Measurements from ENCODE around the gene ETV5.

Gene ETV5

DNA sequence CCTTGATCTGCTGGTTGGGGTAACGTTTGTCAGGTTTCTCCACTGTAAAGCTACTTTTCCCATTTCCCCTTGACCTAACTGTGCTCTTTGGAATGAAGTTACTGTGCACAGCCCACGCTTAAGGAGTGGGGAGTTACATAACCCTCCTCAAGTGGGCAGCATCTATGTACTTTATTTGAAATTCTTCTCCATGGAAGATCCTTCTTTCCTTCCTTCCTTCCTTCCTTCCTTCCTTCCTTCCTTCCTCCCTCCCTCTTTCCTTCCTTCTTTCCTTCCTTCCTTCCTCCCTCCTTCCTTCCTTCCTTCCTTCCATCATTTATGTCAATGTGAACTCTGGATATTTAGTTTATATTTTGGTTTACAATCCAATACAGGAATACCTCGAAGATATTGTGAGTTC lies 94.0 kb downstream of the ETV5 start:
- Histone ChIP-seq H3K4ac (ENCODE audit: low read depth in 1 of 2, low read length in 2 of 2) (no peak overlapping the region), H2AFZ (ENCODE audit: low read depth, low read length) (no peak overlapping the region), H3K27me3 (ENCODE audit: control insufficient read depth in 1 of 2, insufficient read depth in 1 of 2, low read length in 2 of 2) (peaks cover 0 to 6% of the 10 kb centered on the region in 2 experiments), H2AK5ac (ENCODE audit: low read length, severe bottlenecking) (no peak overlapping the region), H4K8ac (ENCODE audit: low read length) (no peak overlapping the region), H2BK120ac (ENCODE audit: low read depth, low read length) (no peak overlapping the region), H3K4me2 (ENCODE audit: low read length, poor library complexity, severe bottlenecking) (no peak overlapping the region), H2BK5ac (ENCODE audit: low read depth, low read length, poor library complexity, severe bottlenecking) (no peak overlapping the region), H3K36me3 (ENCODE audit: control insufficient read depth in 1 of 2, insufficient read depth in 2 of 2, low read depth in 1 of 2, low read length in 2 of 2) (no peaks in the 10 kb centered on the region), H3K9me3 (ENCODE audit: control insufficient read depth, low read length) (peaks cover 12% of the 10 kb centered on the region), H3K14ac (ENCODE audit: low read length in 2 of 2) (no peak overlapping the region), H3K79me1 (replicated peaks; ENCODE audit: low read length, poor library complexity, severe bottlenecking) (no peaks in the 10 kb centered on the region), H2BK15ac (ENCODE audit: low read depth, poor library complexity, severe bottlenecking) (no peak overlapping the region), H3K18ac (ENCODE audit: low read depth in 1 of 2, low read length in 2 of 2) (no peak overlapping the region), H3K4me3 (ENCODE audit: insufficient read depth in 1 of 2, low read depth in 1 of 2, low read length in 2 of 2) (no peak overlapping the region), H3K9ac (ENCODE audit: low read length) (no peak overlapping the region), H3K23ac (ENCODE audit: low read length in 2 of 2) (no peak overlapping the region), H4K91ac (ENCODE audit: low read length) (no peak overlapping the region), H3K27ac (ENCODE audit: low read length, poor library complexity, severe bottlenecking) (no peak overlapping the region), H3K4me1 (ENCODE audit: control insufficient read depth, insufficient read depth, low read depth, low read length) (no peaks in the 10 kb centered on the region), H2BK12ac (ENCODE audit: low read length in 2 of 2) (no peak overlapping the region)
- DNase-seq: no peak
- 78% methylated on average over 2 of the region's 3 CpGs for WGBS

DNA sequence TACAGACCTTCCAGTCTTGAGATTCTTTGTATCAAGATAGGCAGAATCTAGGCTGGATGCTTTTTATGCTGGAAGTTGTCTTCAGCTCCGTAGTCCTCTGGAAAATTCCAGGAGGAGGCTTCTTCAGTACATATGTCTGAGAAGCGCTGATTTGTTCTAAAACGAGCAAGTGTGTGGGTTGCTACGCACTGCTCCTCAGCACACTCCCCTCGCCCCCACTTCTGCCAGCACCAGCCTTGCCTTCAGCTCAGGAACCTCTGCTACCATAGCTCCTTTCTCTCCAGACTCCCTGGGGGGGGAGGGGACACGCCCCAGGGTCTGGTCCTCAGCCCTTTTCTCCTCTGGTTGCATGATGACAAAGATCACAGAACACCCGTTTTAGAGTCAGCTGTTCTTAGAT lies 95.6 kb downstream of the ETV5 start:
- no peak overlapping the region for H4K8ac ChIP-seq (ENCODE audit: low read length)
- DNase-seq: no peak
- H3K4me1 ChIP-seq (ENCODE audit: control insufficient read depth, insufficient read depth, low read depth, low read length): no peaks in the 10 kb centered on the region
- no peak overlapping the region for H2BK5ac ChIP-seq (ENCODE audit: low read depth, low read length, poor library complexity, severe bottlenecking)
- H3K4ac ChIP-seq (ENCODE audit: low read depth in 1 of 2, low read length in 2 of 2): no peak overlapping the region
- H3K4me2 ChIP-seq (ENCODE audit: low read length, poor library complexity, severe bottlenecking): no peak overlapping the region
- no peak overlapping the region for H2BK120ac ChIP-seq (ENCODE audit: low read depth, low read length)
- peaks cover 0 to 6% of the 10 kb centered on the region in 2 experiments for H3K27me3 ChIP-seq (ENCODE audit: control insufficient read depth in 1 of 2, insufficient read depth in 1 of 2, low read length in 2 of 2)
- no peak overlapping the region for H3K4me3 ChIP-seq (ENCODE audit: insufficient read depth in 1 of 2, low read depth in 1 of 2, low read length in 2 of 2)
- H3K9ac ChIP-seq (ENCODE audit: low read length): no peak overlapping the region
- H3K36me3 ChIP-seq (ENCODE audit: control insufficient read depth in 1 of 2, insufficient read depth in 2 of 2, low read depth in 1 of 2, low read length in 2 of 2): no peaks in the 10 kb centered on the region
- no peak overlapping the region for H3K18ac ChIP-seq (ENCODE audit: low read depth in 1 of 2, low read length in 2 of 2)
- no peaks in the 10 kb centered on the region for H3K79me1 ChIP-seq (replicated peaks; ENCODE audit: low read length, poor library complexity, severe bottlenecking)
- H3K14ac ChIP-seq (ENCODE audit: low read length in 2 of 2): no peak overlapping the region
- H3K27ac ChIP-seq (ENCODE audit: low read length, poor library complexity, severe bottlenecking): no peak overlapping the region
- H2BK12ac ChIP-seq (ENCODE audit: low read length in 2 of 2): no peak overlapping the region
- H2BK15ac ChIP-seq (ENCODE audit: low read depth, poor library complexity, severe bottlenecking): no peak overlapping the region
- H3K9me3 ChIP-seq (ENCODE audit: control insufficient read depth, low read length): peaks cover 12% of the 10 kb centered on the region
- 78% methylated on average over 7 of the region's 7 CpGs for WGBS
- no peak overlapping the region for H2AFZ ChIP-seq (ENCODE audit: low read depth, low read length)
- no peak overlapping the region for H3K23ac ChIP-seq (ENCODE audit: low read length in 2 of 2)
- no peak overlapping the region for H2AK5ac ChIP-seq (ENCODE audit: low read length, severe bottlenecking)
- no peak overlapping the region for H4K91ac ChIP-seq (ENCODE audit: low read length)

GRCh38 chr3:186012137-186012536 lies 96.8 kb downstream of the ETV5 start:
- Histone ChIP-seq H2AFZ (ENCODE audit: low read depth, low read length) (no peak overlapping the region), H2BK5ac (ENCODE audit: low read depth, low read length, poor library complexity, severe bottlenecking) (no peak overlapping the region), H3K18ac (ENCODE audit: low read depth in 1 of 2, low read length in 2 of 2) (no peak overlapping the region), H3K4ac (ENCODE audit: low read depth in 1 of 2, low read length in 2 of 2) (no peak overlapping the region), H3K27me3 (ENCODE audit: control insufficient read depth in 1 of 2, insufficient read depth in 1 of 2, low read length in 2 of 2) (peaks cover 0 to 6% of the 10 kb centered on the region in 2 experiments), H3K9me3 (ENCODE audit: control insufficient read depth, low read length) (peaks cover 12% of the 10 kb centered on the region), H3K79me1 (replicated peaks; ENCODE audit: low read length, poor library complexity, severe bottlenecking) (no peaks in the 10 kb centered on the region), H4K8ac (ENCODE audit: low read length) (no peak overlapping the region), H3K23ac (ENCODE audit: low read length in 2 of 2) (no peak overlapping the region), H3K4me3 (ENCODE audit: insufficient read depth in 1 of 2, low read depth in 1 of 2, low read length in 2 of 2) (no peak overlapping the region), H2BK12ac (ENCODE audit: low read length in 2 of 2) (no peak overlapping the region), H2BK15ac (ENCODE audit: low read depth, poor library complexity, severe bottlenecking) (no peak overlapping the region), H3K9ac (ENCODE audit: low read length) (no peak overlapping the region), H2AK5ac (ENCODE audit: low read length, severe bottlenecking) (no peak overlapping the region), H3K4me1 (ENCODE audit: control insufficient read depth, insufficient read depth, low read depth, low read length) (no peaks in the 10 kb centered on the region), H4K91ac (ENCODE audit: low read length) (no peak overlapping the region), H3K14ac (ENCODE audit: low read length in 2 of 2) (no peak overlapping the region), H3K4me2 (ENCODE audit: low read length, poor library complexity, severe bottlenecking) (no peak overlapping the region), H3K36me3 (ENCODE audit: control insufficient read depth in 1 of 2, insufficient read depth in 2 of 2, low read depth in 1 of 2, low read length in 2 of 2) (no peaks in the 10 kb centered on the region), H3K27ac (ENCODE audit: low read length, poor library complexity, severe bottlenecking) (no peak overlapping the region), H2BK120ac (ENCODE audit: low read depth, low read length) (no peak overlapping the region)
- 98% methylated on average over 2 of the region's 4 CpGs for WGBS
- DNase-seq: no peak

DNA sequence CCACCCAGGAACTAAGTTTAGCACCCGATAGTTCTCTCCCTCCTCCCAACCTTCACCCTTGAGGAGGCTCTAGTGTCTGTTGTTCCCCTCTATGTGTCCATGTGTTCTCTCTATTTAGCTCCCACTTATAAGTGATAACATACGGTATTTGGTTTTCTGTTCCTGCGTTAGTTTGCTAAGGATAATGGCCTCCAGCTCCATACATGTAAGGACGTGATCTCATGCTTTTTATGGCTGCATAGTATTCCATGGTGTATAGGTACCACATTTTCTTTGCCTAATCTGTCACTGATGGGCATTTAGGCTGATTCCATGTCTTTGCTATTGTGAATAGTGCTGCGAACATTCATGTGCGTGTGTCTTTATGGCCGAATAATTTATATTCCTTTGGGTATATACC lies 104.2 kb downstream of the ETV5 start:
- Histone ChIP-seq H3K18ac (ENCODE audit: low read depth in 1 of 2, low read length in 2 of 2) (no peak overlapping the region), H2AK5ac (ENCODE audit: low read length, severe bottlenecking) (no peak overlapping the region), H2BK12ac (ENCODE audit: low read length in 2 of 2) (no peak overlapping the region), H3K4me3 (ENCODE audit: insufficient read depth in 1 of 2, low read depth in 1 of 2, low read length in 2 of 2) (no peak overlapping the region), H2BK5ac (ENCODE audit: low read depth, low read length, poor library complexity, severe bottlenecking) (no peak overlapping the region), H3K27me3 (ENCODE audit: control insufficient read depth in 1 of 2, insufficient read depth in 1 of 2, low read length in 2 of 2) (no peaks in the 10 kb centered on the region), H2AFZ (ENCODE audit: low read depth, low read length) (no peak overlapping the region), H2BK120ac (ENCODE audit: low read depth, low read length) (no peak overlapping the region), H4K91ac (ENCODE audit: low read length) (no peak overlapping the region), H3K79me1 (replicated peaks; ENCODE audit: low read length, poor library complexity, severe bottlenecking) (no peaks in the 10 kb centered on the region), H3K4ac (ENCODE audit: low read depth in 1 of 2, low read length in 2 of 2) (no peak overlapping the region), H3K9me3 (ENCODE audit: control insufficient read depth, low read length) (no peaks in the 10 kb centered on the region), H2BK15ac (ENCODE audit: low read depth, poor library complexity, severe bottlenecking) (no peak overlapping the region), H3K23ac (ENCODE audit: low read length in 2 of 2) (no peak overlapping the region), H3K9ac (ENCODE audit: low read length) (no peak overlapping the region), H3K27ac (ENCODE audit: low read length, poor library complexity, severe bottlenecking) (no peak overlapping the region), H3K4me2 (ENCODE audit: low read length, poor library complexity, severe bottlenecking) (no peak overlapping the region), H4K8ac (ENCODE audit: low read length) (no peak overlapping the region), H3K14ac (ENCODE audit: low read length in 2 of 2) (no peak overlapping the region), H3K4me1 (ENCODE audit: control insufficient read depth, insufficient read depth, low read depth, low read length) (peaks cover 2% of the 10 kb centered on the region), H3K36me3 (ENCODE audit: control insufficient read depth in 1 of 2, insufficient read depth in 2 of 2, low read depth in 1 of 2, low read length in 2 of 2) (no peaks in the 10 kb centered on the region)
- no peak for DNase-seq
- 96% methylated on average over 7 of the region's 7 CpGs for WGBS
